Endometrial microvascular endothelial cells (primary cell): ENCODE data around the gene ARID2. TPM values are rescaled to one million over a fixed set of nuclear protein-coding genes. Genes with fewer than 3 reads are reported as not detected.

Experiments used
- in situ Hi-C: cut with HindIII; loops from 2 replicates; pipeline ENCODE4 v1.10.0; 2017; ENCODE audit warnings: low sequenced_read_pairs, low pct_unique_long_range_greater_than_20kb; ENCODE audit errors: inconsistent ontology term
- total RNA-seq: library from RNA; depleted of rRNA; stranded (reverse); fragments of >200 nt; gene quantifications from one replicate; pipeline ENCODE4 v1.2.3, GENCODE V29; 2015; ENCODE audit errors: inconsistent ontology term

The ARID2 gene
- total RNA-seq, 1 donor from 2014 or later = 8.8 TPM

DNA sequence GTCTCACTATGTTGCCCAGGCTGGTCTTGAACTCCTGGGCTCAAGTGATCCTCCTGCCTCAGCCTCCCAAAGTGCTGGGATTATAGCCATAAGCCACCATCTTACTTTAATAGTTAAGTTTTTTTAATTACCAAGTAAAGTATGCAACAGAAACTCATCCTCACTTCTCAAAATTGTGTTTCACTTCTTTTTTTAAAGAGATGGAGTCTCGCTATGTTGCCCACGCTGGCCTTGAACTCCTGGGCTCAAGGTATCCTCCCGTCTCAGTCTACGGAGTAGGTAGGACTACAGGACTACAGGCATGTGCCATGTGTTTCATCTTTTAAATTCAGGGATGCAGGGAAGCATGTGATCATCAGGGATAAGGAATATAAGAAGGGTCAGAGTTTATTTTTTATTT lies 17.2 kb upstream of the ARID2 start:
- in situ Hi-C loops = no loop called here

DNA sequence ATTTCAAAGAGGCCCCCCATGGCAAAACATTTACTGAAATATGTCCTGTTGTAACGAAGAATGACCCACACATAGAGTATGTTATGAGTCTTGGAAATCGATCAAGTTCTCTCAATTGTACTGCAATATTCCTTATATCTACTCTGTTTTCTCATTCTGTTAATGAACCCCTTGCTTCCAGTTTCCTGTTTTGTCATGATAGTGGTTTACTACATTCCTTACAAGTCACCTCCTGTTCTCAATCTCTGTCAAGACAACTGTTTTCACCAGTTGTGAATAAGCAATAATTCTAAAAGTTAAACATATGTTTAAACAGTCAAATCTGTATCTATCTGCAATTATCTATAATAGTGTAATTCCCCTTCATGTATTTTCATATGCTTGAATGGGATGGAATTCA lies 16.4 kb upstream of the ARID2 start:
- in situ Hi-C loops = no loop called here

DNA sequence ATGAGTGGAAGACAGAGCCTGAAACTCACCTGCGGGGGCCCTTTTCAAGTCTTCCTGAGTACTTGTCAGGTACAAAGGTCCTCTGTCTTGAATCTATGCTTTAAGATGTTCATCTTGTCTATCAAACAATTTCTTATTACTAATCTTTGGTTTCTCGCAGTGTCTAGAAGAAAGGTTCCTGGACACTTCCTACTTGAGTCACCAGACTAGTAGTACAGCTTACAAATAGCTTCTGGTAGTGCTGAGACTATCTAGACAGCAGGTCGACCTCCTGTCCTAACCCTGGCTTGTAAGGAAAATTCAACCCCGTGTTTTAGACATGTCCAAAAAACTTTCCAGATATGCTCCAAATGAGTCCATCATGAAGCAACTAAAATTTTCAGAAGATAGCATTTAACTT lies 11.2 kb upstream of the ARID2 start:
- in situ Hi-C loops = no loop called here

DNA sequence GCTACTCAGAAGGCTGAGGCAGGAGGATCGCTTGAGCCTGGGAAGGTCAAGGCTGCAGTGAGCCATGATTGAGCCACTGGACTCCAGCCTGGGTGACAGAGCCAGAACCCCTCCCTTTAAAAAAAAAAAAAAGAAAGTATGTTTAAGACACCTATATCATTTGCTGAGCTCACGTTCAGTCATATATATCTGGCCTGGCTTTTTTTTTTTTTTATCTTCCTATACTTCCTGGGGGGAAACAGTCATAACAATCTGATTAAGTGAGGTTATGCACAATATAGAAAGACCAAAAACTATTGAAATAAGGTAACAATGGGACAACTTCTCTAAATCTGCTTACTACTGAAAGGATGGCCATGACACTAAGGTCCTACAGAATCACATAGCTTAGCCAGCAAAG lies 9.4 kb upstream of the ARID2 start:
- in situ Hi-C loops = no loop called here

DNA sequence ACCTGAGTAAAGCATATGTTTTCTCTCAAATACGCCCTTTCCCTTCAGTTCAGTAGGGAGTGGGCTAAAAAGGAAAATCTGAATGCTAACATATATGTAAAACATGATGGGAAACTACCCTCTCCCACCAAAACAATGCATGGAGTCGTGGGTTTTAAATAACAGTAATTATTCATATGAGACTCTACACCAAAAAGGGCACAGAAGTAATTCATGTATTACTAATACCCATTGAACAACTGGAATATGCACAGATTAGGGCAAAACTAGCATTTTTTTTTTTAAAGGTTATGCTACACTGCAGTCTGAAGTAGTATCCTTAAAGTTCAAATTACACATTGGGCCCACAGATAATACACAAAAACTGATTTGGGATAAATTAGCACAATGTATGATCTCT lies 8.1 kb upstream of the ARID2 start:
- in situ Hi-C loops = no loop called here

DNA sequence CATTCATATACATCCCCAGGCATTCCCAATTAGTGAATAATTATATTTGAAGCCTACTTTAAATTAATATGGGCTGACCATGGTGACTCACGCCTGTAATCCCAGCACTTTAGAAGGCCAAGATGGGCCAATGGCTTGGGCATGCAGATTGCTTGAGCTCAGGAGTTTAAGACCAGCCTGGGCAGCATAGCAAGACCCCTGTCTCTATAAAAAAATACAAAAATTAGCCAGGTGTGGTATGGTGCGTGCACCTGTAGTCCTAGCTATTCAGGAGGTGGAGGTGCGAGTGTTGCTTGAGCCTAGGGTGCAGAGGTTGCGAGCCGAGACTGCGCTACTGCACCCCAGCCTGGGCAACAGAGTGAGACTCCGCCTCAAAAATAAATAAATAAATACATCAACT lies 7.6 kb upstream of the ARID2 start:
- in situ Hi-C loops = no loop called here

DNA sequence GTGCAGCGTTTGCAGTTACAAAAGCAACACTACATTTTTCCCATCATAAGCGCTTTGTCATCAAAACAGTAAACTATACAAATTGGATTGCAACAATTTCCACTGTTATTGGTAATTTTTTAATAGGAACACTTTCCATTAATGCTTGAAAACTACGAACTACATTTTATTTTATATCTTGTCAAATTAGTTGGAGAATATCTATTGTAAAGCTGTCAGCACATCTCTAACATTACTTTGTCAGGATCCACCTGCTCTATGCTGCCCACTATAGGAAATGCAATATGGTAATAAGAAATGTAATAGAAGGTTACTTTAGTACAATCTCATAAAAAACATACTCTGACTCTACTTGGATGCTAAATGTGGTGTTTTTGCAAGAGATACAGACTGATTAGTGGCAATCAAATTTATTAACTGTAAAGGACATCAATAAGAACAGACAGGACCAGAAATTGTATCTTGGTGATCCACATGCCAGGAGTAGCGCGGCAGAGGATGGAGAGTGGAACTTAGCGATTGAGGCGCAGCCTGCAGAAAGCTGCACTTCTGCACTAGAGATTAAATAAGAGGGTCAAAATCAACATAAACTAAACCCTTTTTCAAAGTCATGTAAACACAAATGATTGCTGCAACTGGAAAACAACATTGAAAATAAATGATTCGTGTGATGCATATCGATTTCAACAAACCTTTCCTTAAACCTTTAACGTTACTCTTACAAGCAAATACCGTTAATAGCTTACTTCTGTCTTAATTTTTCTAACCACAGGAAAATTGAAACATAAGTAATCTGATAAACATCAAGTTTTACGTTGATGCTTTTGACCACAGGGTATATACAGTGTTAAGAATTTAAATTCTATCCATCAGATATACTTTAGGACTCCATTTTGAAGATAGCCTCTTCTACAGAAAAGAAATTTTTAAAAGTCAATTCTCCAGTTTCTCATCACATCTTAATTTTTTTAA lies 3.6 kb upstream of the ARID2 start:
- in situ Hi-C loops = no loop called here

DNA sequence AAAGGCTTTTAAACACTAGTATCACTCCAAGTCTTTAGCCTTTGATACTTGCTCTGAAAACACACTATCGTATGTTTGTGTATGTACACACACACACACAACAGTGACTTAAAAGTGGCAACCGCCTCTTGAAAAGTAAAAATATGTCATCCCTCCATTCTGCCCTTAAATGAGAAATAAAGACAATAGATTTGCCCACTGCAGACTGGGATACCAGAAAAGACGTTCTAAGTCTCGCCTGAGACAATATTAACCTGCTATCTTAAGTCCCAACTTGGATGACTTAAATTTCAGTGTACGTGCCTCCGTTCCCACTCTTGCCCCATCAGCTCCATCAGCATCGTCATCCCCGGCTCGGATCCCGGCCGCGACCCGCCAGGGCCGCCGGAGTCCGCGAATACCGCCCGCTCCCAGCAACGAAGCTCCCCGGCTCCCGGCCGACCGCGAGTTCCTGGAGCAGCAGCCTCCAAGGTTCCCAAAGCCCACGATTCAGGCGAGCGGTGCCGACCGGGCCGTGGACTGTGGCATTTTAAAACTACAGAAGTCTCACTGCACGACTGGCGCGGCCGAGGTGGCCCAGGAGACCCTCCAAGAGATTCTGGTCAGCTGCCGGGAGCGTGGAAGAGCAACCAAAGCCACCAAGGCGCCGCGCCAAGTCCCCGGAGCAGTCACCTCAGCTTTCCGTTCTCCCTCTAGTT lies 2.8 kb upstream of the ARID2 start:
- in situ Hi-C loops = no loop called here

DNA sequence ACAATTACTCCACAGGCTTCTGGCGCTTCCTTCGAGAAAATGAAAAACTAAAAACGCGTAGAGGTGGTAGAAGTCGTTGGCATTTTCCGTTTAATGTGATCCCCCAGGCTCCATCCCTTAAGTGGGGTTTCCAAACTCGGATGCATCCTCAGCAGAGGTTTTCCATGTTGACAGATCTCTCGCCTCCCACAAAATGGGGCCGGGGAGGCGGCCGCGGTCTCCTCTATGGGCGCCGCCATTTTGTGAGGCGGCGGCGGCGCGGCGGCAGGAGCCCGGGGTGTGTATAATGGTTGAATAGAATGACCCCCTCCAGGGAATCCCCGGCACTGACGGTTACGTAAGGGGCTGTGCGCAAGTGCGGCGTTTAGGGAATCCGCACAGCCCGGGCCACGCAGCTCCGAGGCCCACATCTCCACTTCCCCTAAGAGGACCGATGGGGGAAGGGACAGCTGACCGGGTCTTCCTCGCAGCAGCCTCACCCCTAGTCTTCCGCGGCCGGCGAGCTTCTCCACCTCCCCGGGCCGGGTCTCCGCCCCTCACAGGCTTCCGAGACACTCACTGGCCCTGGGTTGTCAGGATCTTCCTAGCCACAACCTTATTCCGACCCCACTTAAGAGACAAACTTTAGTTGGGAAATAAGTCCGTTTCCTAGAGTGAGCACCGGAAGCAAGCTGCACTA lies 2.1 kb upstream of the ARID2 start:
- in situ Hi-C loops = no loop called here

DNA sequence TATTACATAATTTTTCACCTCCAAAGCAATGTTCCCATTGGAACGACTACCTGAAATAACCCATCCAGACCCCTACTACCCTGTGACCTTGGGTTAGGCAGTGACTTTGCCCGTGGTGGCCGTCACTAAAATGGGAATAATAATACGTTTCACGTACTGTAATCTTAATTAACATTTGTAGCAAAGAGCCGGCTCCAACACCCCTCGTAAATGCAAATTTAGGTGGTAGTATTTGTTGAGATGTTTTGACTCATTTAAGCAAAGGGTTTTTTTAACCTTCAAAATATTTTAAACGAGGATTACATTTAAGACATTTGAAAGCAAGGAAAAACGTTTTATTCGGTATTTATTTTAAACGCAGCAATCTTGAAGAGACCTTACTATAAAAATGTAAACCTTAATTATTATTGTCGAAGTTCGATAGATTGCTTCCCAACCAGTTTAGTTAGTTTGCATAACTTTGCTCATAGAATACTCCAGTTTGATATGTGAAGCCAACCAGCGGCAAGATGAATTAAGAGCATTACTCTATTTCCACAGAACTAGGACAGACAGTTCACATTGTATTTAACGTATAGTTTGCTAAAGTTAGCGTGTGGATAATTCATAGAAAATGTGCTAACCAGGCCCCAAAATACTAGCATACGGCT lies 1.4 kb upstream of the ARID2 start:
- in situ Hi-C loops = no loop called here

DNA sequence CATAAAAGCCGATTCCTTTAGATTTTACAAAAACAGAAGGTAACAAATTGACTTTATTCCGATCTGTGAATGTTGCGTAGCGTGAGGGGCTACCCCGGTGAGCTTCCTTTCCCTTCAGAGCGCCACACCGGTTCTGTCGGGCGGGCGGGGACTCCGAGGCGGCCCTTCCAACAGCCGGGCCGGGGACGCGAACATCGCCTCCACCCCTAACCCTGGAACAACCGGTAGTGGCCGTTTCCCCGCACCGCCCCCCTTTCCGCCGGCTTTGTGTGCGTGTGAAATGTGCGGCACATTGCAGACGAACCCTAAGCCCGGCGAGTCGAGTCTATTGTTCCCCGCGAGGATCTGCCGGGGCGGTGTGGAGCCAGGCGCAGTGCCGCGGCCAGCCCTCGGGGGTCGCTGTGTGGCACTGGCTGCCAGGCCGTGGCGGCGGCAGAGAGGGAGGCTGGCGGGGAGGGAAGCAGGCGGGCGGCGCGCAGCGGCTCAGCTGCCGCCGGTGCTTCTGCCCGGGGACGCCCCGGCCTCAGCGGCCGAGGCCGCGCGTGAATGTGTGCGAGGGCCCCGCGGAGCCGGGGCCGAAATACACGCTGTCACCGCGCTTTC lies 775 bp upstream of the ARID2 start:
- in situ Hi-C loops = no loop called here

DNA sequence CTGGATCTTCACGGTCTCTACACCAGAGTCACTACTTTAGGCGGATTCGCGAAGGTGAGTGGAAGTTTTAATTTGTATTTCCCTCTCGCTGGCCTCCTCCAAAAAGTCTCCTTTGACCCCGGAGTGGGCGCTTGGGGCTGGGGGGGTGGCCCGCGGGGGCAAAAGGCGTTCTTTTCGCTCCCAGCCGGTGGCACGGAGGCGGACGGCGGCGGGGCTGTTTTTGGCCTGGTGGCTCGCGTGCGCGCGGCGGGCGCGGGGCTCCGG lies 510 bp downstream of the ARID2 start:
- in situ Hi-C loops = no loop called here

DNA sequence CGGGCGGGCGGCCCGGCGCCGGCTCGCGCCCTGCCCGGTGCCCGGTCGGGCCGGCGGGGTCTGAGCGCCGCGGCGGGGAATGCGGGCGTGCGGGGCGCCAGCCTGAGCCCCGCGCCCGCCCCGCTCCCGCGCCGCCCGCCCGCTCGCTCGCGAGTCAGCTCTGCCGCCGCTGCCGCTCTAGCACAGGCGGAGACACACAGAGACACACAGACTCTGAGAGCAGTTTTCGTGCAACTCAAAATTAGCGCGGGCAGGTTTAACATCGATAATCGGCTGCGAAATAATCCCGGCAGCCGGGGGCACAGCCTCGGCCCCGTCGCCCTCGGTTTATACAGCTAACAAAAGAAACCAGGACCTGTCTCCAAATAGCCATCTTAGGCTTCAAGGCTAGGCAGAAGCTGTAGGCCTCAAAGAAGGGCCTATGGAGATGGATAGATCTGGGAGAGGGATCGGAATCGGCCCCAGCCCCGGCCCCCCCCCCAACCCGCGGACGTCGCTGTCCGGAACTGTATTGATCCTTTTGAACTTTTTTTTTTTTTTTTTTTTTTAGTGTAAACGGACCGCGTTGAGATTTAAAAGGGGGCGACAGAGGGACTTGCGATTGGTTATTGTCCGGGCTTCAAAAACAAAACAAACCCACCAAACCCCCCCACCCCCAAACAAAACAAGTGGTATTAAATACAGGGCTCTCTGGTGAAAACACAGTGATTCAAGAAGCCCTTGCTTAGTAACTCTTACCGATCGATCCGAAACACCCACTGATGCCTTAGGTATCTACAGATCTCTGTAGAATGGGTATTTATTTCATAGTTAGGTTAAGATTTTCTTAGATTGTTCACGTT lies 1.1 kb downstream of the ARID2 start:
- in situ Hi-C loops = no loop called here

DNA sequence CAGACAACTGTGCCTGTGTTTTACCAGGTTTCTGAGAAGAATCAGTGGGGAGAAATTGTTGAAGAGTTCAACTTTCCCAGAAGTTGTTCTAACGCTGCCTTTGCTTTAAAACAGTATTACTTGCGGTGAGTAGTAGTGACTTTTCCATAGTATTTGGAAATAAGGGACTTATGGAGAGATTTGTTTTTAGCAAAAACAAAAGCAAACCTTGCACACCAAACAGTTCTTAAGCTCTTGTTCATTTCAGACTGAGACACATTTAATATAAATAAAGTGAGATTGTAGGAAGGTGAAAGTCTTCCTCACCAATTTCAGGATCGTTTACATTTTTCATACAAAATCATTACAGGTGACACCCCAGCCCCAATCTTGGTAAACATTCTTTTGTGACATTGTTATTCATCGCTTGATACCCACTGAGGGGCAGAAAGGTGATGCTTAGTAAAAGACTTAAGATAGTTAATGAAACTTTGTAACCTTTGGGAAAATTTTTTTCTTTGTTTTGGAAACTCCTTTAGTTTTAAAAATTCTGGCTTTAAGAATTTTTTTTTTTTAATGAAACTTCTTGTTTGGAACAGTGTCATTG lies 1.8 kb downstream of the ARID2 start:
- in situ Hi-C loops = no loop called here

DNA sequence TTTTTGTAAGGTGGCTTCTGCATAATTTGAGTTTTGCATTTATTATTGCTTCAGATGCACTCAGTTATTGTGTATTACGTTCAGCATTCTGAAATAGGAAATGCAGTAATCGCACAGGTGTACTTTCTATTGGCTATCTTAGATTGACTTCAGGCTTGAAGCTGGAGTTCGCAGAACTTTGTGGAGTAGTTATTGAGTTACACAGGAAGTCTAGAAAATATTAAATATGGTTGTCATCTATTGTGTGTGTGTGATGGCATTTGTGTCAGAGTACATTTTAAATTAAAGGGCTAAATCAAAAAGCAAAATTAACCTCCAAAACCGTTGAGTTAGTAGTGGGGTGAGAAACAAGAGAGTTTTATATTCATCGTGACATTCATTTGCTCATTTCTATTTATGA lies 2.7 kb downstream of the ARID2 start:
- in situ Hi-C loops = no loop called here

DNA sequence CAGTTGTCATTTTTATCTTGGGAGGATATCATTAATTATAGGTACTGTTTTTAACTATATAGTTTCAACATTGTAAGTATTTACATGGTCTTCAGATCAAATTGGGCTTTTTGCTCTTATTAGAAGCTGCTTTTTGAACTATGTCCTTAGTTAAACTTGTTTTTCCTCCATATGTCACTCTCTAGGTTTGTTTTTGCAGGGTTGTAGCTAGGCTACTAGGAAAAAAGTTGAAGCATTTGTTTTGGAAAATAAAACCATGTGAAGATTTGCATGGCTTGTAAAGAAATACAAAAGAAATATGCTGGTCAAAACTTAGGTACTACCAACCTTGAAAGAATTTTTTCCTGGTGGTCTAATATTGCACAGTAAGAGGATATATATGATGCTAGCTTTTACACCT lies 3.4 kb downstream of the ARID2 start:
- in situ Hi-C loops = no loop called here

DNA sequence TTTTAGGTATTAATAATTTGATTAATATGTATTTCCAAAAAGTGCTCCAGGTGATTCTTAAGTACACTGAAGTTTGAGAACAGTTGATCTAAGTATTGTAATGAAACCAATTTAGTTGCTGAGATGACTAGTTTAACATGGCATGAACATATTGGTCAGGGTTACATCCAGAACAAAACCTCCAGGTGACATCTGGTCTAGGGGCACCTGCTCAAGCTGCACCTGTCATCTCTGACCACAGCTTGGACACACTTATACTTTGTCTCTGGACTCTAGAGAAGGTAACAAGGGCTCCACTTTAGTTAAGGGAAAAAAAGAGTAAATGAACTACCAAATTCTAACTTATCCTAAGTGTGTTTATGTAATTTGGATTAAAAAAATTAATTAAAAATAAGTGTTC lies 8.1 kb downstream of the ARID2 start:
- in situ Hi-C loops = no loop called here

DNA sequence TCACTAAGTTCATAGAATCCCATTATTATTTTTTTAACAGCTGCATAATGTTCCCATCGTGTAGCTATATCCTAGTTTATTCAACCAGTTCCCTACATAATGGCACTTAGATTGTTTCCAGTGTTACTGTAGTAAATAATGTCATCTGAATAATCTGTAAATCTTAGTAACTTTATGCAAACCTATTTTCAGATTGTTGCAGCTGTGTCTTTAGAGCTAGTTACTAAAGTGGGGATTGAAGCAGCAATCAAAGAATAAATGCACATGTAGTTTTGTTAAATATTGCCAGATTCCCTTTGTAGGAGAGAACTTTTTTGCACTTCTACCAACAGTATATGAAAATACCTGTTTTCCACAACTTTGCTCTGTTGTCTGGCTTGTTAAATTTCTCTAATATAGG lies 13.1 kb downstream of the ARID2 start:
- in situ Hi-C loops = no loop called here
